Naive thymus-derived CD4-positive, alpha-beta T cell (primary cell): Measurements from ENCODE around the gene LEKR1. TPM values are rescaled to one million over a fixed set of nuclear protein-coding genes. Genes with fewer than 3 reads are reported as not detected.
"Not testable (repeated sequence)": the region's sequence is repeated elsewhere in the genome, so short reads cannot be mapped to it uniquely, and the experiment has no call there.

Source experiments
- ATAC-seq: fragments of 150-1000 bp; cut with Tn5 transposase; 2 replicates; pipeline ENCODE4 v1.10.0; 2021; ENCODE audit warnings: mild to moderate bottlenecking, moderate library complexity
- CTCF ChIA-PET: fragments of 350-600 bp; sonication (Branson Sonifier 250); formaldehyde crosslinking; loops from one replicate; lab custom pipeline; 2021; ENCODE audit warnings: antibody characterized with exemption; lab: Charles Lee
- POLR2A ChIA-PET: fragments of 350-600 bp; sonication (Branson Sonifier 250); formaldehyde crosslinking; loops from one replicate; lab custom pipeline; 2021; ENCODE audit warnings: antibody characterized with exemption, inconsistent platforms; lab: Charles Lee
- DNase-seq, 9 donors: peaks; one replicate each; pipeline versions ENCODE4 v3.0.0 to v3.0.0-alpha.2; 2020 to 2022; ENCODE audit warnings: mixed read lengths in 1 of 9
- H3K27ac ChIP-seq: one replicate; pipeline ENCODE4 v1.7.0; 2013; ENCODE audit warnings: mild to moderate bottlenecking, low read depth, low read length, moderate library complexity
- H3K27me3 ChIP-seq, 2 donors: one replicate each; pipeline ENCODE4 v1.7.0; 2013; ENCODE audit warnings: low read length in 2 of 2, mild to moderate bottlenecking in 2 of 2, moderate library complexity in 2 of 2; ENCODE audit not compliant: control insufficient read depth in 2 of 2, insufficient read depth in 2 of 2
- H3K36me3 ChIP-seq, 3 experiments: 1 replicate in 2 of 3; 2 replicates in 1 of 3; pipeline ENCODE4 v1.7.0; 2013; ENCODE audit warnings: low read length in 3 of 3, mild to moderate bottlenecking in 3 of 3, moderate library complexity in 1 of 3; ENCODE audit not compliant: insufficient read depth in 3 of 3, control insufficient read depth in 2 of 3
- H3K4me1 ChIP-seq, 2 donors: one replicate each; pipeline ENCODE4 v1.7.0; 2013; ENCODE audit warnings: low read length in 2 of 2, mild to moderate bottlenecking in 2 of 2, moderate library complexity in 1 of 2; ENCODE audit not compliant: control insufficient read depth in 2 of 2, insufficient read depth in 2 of 2
- H3K4me3 ChIP-seq: 2 replicates; pipeline ENCODE4 v1.7.0; 2013; ENCODE audit warnings: mild to moderate bottlenecking, low read length
- H3K9me3 ChIP-seq, 3 experiments: 1 replicate in 2 of 3; 2 replicates in 1 of 3; pipeline ENCODE4 v1.7.0; 2013; ENCODE audit warnings: low read length in 3 of 3; ENCODE audit not compliant: control insufficient read depth in 2 of 3
- H3K27ac Mint-ChIP-seq, 9 donors: one replicate each; pipeline ENCODE4 v1.8.0; 2020 to 2022; ENCODE audit warnings: mixed read lengths in 9 of 9, mild to moderate bottlenecking in 8 of 9, moderate library complexity in 5 of 9, inconsistent platforms in 2 of 9
- H3K27me3 Mint-ChIP-seq, 5 donors: one replicate each; pipeline ENCODE4 v1.8.0; 2021 to 2022; ENCODE audit warnings: mixed read lengths in 5 of 5, mild to moderate bottlenecking in 1 of 5
- H3K36me3 Mint-ChIP-seq, 5 donors: one replicate each; pipeline ENCODE4 v1.8.0; 2020 to 2022; ENCODE audit warnings: mixed read lengths in 5 of 5, mild to moderate bottlenecking in 3 of 5, inconsistent platforms in 1 of 5
- H3K4me1 Mint-ChIP-seq, 7 donors: one replicate each; pipeline ENCODE4 v1.8.0; 2020 to 2022; ENCODE audit warnings: mixed read lengths in 7 of 7, mild to moderate bottlenecking in 3 of 7, inconsistent platforms in 1 of 7
- H3K4me3 Mint-ChIP-seq, 10 donors: one replicate each; pipeline ENCODE4 v1.8.0; 2020 to 2022; ENCODE audit warnings: mild to moderate bottlenecking in 10 of 10, mixed read lengths in 10 of 10, moderate library complexity in 6 of 10, inconsistent platforms in 2 of 10
- H3K9me3 Mint-ChIP-seq, 11 donors: one replicate each; pipeline ENCODE4 v1.8.0; 2020 to 2022; ENCODE audit warnings: mixed read lengths in 11 of 11, mild to moderate bottlenecking in 4 of 11, inconsistent platforms in 1 of 11, moderate library complexity in 1 of 11
- intact Hi-C, 2 donors: fragments of 100-400 bp; cut with micrococcal nuclease; formaldehyde crosslinking; loops; one replicate each; pipeline ENCODE4 v1.15.1; 2023
- polyA plus RNA-seq, 2 donors: library from polyadenylated mRNA; unstranded; fragments of 300-500 nt; fragmentation: Illumina TruSeq; gene quantifications; one replicate each; pipeline ENCODE4 v1.2.3, GENCODE V29; 2021
- total RNA-seq, 6 experiments: library from RNA in 5 of 6; stranded (reverse) in 5 of 6; gene quantifications; 1 replicate in 5 of 6; 2 replicates in 1 of 6; pipeline ENCODE4 v1.2.3 and lab custom pipeline; 2021 to 2026

LEKR1 gene
- total and polyA plus RNA-seq, 7 experiments from 2014 or later: 0.19 to 5.1 (median 0.81) TPM

- peaks cover 0 to 25% (median 0%) of the 10 kb centered on the region in 5 donors for H3K27me3 Mint-ChIP-seq
- H3K4me3 Mint-ChIP-seq: no peak overlapping the region
- H3K27me3 ChIP-seq: no peaks in the 10 kb centered on the region
- H3K4me1 Mint-ChIP-seq: no peaks in the 10 kb centered on the region
- ChIA-PET CTCF (no interaction called here), POLR2A (interaction anchor here (1.0 kb wide), 1 partner anchor 184 kb away, joined by 3 read pairs; no protein-coding TSS in a partner anchor)
- intact Hi-C loops: no loop called here
- H3K4me1 ChIP-seq: no peaks in the 10 kb centered on the region
- no peak for ATAC-seq
- H3K27ac ChIP-seq: no peak overlapping the region
- no peak overlapping the region for H3K27ac Mint-ChIP-seq
- no peak overlapping the region for H3K4me3 ChIP-seq
- H3K9me3 ChIP-seq: no peaks in the 10 kb centered on the region
- H3K36me3 ChIP-seq: no peaks in the 10 kb centered on the region
- H3K9me3 Mint-ChIP-seq: no peaks in the 10 kb centered on the region
- H3K36me3 Mint-ChIP-seq: no peaks in the 10 kb centered on the region
- no peak for DNase-seq
Observed at GRCh38 chr3:156902916-156903315, 76.8 kb downstream of the LEKR1 start.

DNA sequence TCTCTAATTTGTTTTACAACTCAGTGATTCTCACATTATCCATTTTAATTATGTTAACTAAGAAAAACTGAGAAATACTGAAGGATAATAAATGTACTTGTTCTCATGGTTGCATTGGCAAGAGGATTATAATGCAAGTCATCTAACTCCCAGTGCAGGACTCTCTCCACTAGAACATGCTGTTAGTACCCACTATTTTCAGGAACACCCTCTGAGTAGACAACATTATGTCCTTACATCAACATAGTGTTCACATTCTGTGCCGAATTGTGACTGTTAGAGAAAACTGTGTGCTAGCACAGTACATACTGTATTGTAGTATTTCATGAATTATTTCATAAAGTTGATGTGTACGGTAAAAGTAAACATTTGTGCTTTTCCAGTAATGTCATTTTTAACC is 80.1 kb downstream of the LEKR1 start:
- Histone ChIP-seq H3K36me3 (no peaks in the 10 kb centered on the region), H3K27ac (no peak overlapping the region), H3K9me3 (no peaks in the 10 kb centered on the region), H3K4me1 (no peaks in the 10 kb centered on the region), H3K4me3 (no peak overlapping the region), H3K27me3 (no peaks in the 10 kb centered on the region)
- Mint-ChIP-seq H3K27me3 (peaks cover 0 to 42% (median 3%) of the 10 kb centered on the region in 5 donors), H3K4me1 (no peaks in the 10 kb centered on the region), H3K9me3 (no peaks in the 10 kb centered on the region), H3K36me3 (no peaks in the 10 kb centered on the region), H3K27ac (no peak overlapping the region), H3K4me3 (no peak overlapping the region)
- DNase-seq: no peak
- ChIA-PET POLR2A (no interaction called here), CTCF (no interaction called here)
- ATAC-seq: no peak
- intact Hi-C loops: loop anchor here in 1 of 2 donors (5.0 kb wide), 1 partner anchor 39 kb away; no protein-coding TSS in a partner anchor

DNA sequence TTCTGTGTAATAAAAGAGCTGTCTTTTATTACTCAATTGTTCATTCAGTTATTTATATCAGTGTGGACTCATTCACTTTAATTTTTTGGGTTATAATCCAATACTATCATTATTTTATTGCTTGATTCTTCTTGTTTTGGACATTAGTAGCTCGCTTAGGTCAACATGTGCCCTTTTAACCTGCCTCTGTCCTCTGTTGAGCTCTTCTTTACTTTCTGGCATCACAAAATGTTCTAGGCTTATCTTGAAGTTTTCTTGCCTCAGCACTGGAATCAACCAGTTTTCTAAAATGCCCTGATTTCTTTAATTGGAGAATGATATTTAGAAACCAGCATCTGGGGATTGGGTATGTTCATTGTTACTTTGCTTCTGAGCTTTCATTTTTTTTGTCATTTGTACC is 82.2 kb downstream of the LEKR1 start:
- Mint-ChIP-seq H3K4me3 (no peak overlapping the region), H3K4me1 (no peaks in the 10 kb centered on the region), H3K27me3 (peaks cover 0 to 48% (median 6%) of the 10 kb centered on the region in 5 donors), H3K27ac (no peak overlapping the region), H3K36me3 (no peaks in the 10 kb centered on the region), H3K9me3 (no peaks in the 10 kb centered on the region)
- CTCF ChIA-PET: no interaction called here
- H3K27me3 ChIP-seq: no peaks in the 10 kb centered on the region
- no peak overlapping the region for H3K4me3 ChIP-seq
- no peaks in the 10 kb centered on the region for H3K4me1 ChIP-seq
- ATAC-seq (no peak), DNase-seq (no peak)
- intact Hi-C loops: loop anchor here in 1 of 2 donors (5.0 kb wide), 1 partner anchor 41 kb away; no protein-coding TSS in a partner anchor
- H3K27ac ChIP-seq: no peak overlapping the region
- H3K36me3 ChIP-seq: no peaks in the 10 kb centered on the region
- POLR2A ChIA-PET: no interaction called here
- H3K9me3 ChIP-seq: no peaks in the 10 kb centered on the region

DNA sequence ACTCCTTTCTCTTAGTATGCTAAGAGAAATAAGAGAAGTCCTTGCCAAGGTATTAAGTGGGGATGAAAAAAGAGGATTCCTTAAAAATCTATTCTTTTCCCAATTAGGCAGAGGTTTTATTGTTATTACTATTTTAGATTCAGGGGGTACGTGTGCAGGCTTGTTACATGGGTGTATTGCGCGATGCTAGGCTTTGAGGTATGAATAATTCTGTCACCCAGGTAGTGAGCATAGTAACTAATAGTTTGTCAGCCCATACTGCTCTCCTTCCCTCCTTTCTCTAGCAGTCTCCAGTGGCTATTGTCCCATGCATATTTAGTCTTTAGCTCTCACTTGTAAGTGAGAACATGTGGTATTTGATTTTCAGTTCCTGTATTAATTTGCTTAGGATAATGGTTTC is 83.9 kb downstream of the LEKR1 start:
- ATAC-seq (no peak), DNase-seq (no peak)
- H3K27ac Mint-ChIP-seq: no peak overlapping the region
- no peak overlapping the region for H3K27ac ChIP-seq
- H3K27me3 Mint-ChIP-seq: peaks cover 0 to 48% (median 6%) of the 10 kb centered on the region in 5 donors
- ChIA-PET CTCF (no interaction called here), POLR2A (no interaction called here)
- no peaks in the 10 kb centered on the region for H3K4me1 Mint-ChIP-seq
- no peaks in the 10 kb centered on the region for H3K4me1 ChIP-seq
- H3K36me3 ChIP-seq: no peaks in the 10 kb centered on the region
- peaks cover 0 to 9% (median 0%) of the 10 kb centered on the region in 5 donors for H3K36me3 Mint-ChIP-seq
- H3K9me3 Mint-ChIP-seq: peaks cover 0 to 9% (median 4%) of the 10 kb centered on the region in 11 donors
- H3K4me3 Mint-ChIP-seq: no peak overlapping the region
- intact Hi-C loops: loop anchor here in 1 of 2 donors (10.0 kb wide), 1 partner anchor 225 kb away; no protein-coding TSS in a partner anchor
- no peaks in the 10 kb centered on the region for H3K27me3 ChIP-seq
- no peaks in the 10 kb centered on the region for H3K9me3 ChIP-seq
- no peak overlapping the region for H3K4me3 ChIP-seq

DNA sequence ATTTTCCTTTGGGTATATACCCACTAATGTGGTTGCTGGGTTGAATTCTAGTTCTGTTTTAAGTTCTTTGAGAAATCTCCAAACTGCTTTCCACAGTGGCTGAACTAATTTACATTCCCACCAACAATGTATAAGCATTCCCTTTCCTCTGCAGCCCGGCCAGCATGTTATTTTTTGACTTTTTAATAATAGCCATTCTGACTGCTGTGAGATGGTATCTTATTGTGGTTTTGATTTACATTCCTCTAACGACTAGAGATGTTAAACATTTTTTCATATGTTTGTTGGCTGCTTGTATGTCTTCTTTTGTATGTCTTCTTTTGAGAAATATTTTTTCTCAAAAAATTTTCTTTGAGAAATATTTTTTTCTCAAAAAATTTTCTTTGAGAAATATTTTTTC is 84.7 kb downstream of the LEKR1 start:
- peaks cover 0 to 17% (median 4%) of the 10 kb centered on the region in 11 donors for H3K9me3 Mint-ChIP-seq
- DNase-seq, H3K4me3 ChIP-seq, H3K27ac ChIP-seq, CTCF ChIA-PET, H3K27ac Mint-ChIP-seq, H3K36me3 ChIP-seq, H3K4me1 Mint-ChIP-seq, H3K4me1 ChIP-seq, H3K27me3 ChIP-seq, ATAC-seq, H3K9me3 ChIP-seq, H3K4me3 Mint-ChIP-seq, POLR2A ChIA-PET: not testable (repeated sequence)
- H3K27me3 Mint-ChIP-seq: peaks cover 0 to 47% (median 6%) of the 10 kb centered on the region in 5 donors
- intact Hi-C loops: loop anchor here in 1 of 2 donors (10.0 kb wide), 1 partner anchor 224 kb away; no protein-coding TSS in a partner anchor
- H3K36me3 Mint-ChIP-seq: peaks cover 0 to 13% (median 5%) of the 10 kb centered on the region in 5 donors

- H3K9me3 Mint-ChIP-seq: peaks cover 0 to 22% (median 4%) of the 10 kb centered on the region in 11 donors
- CTCF ChIA-PET, H3K4me1 ChIP-seq, H3K27me3 ChIP-seq, H3K4me3 ChIP-seq, H3K4me1 Mint-ChIP-seq, H3K9me3 ChIP-seq, H3K27ac ChIP-seq, DNase-seq, POLR2A ChIA-PET, ATAC-seq, H3K36me3 ChIP-seq, H3K4me3 Mint-ChIP-seq, H3K27ac Mint-ChIP-seq: not testable (repeated sequence)
- intact Hi-C loops: loop anchor here in 1 of 2 donors (10.0 kb wide), 1 partner anchor 221 kb away; no protein-coding TSS in a partner anchor
- peaks cover 0 to 15% (median 5%) of the 10 kb centered on the region in 5 donors for H3K36me3 Mint-ChIP-seq
- peaks cover 0 to 44% (median 0%) of the 10 kb centered on the region in 5 donors for H3K27me3 Mint-ChIP-seq
Observed at GRCh38 chr3:156914300-156914699, 88.1 kb downstream of the LEKR1 start.

DNA sequence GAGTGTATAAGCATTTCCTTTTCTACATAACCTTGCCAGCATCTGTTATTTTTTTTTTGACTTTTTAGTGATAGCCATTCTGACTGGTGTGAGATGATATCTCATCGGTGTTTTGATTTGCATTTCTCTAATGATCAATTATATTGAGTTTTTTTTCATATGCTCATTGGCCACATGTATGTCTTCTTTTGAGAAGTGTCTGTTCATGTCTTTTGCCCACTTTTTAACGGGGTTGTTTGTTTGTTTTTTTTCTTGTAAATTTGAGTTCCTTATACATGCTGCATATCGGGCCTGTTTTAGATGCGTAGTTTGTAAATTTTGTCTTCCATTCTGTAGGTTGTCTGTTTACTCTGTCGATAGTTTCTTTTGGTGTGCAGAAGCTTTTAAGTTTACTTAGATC is 89.2 kb downstream of the LEKR1 start:
- ATAC-seq (no peak), DNase-seq (no peak)
- Mint-ChIP-seq H3K27ac (no peak overlapping the region), H3K9me3 (peaks cover 0 to 22% (median 4%) of the 10 kb centered on the region in 11 donors), H3K27me3 (peaks cover 0 to 40% (median 0%) of the 10 kb centered on the region in 5 donors), H3K4me1 (no peaks in the 10 kb centered on the region), H3K4me3 (no peak overlapping the region), H3K36me3 (peaks cover 0 to 15% (median 5%) of the 10 kb centered on the region in 5 donors)
- Histone ChIP-seq H3K4me3 (no peak overlapping the region), H3K27ac (no peak overlapping the region), H3K9me3 (no peaks in the 10 kb centered on the region), H3K36me3 (no peaks in the 10 kb centered on the region), H3K4me1 (no peaks in the 10 kb centered on the region), H3K27me3 (no peaks in the 10 kb centered on the region)
- CTCF ChIA-PET: no interaction called here
- POLR2A ChIA-PET: no interaction called here
- intact Hi-C loops: loop anchor here in 1 of 2 donors (10.0 kb wide), 1 partner anchor 219 kb away; no protein-coding TSS in a partner anchor
